ENCODE measurements around the gene IQCH. TPM values are rescaled to one million over a fixed set of nuclear protein-coding genes. Genes with fewer than 3 reads are reported as not detected.

IQCH gene
- total RNA-seq, 2 donors from 2014 or later, result 5.8 to 9.5 TPM

GRCh38 chr15:67505675-67506572 lies 251.3 kb downstream of the IQCH start:
- H3K27ac ChIP-seq, result no peak overlapping the region
- intact Hi-C loops (cut with DNase I), result no loop called here
- H3K27me3 ChIP-seq (replicated peaks; ENCODE audit: insufficient read depth), result no peaks in the 10 kb centered on the region
- no peaks in the 10 kb centered on the region for H3K36me3 ChIP-seq
- H3K9me3 ChIP-seq, result no peaks in the 10 kb centered on the region
- TF ChIP-seq POLR2AphosphoS5 (IDR thresholded peaks at IDR 0.05), result no peak
- TF ChIP-seq, protein P1, sequence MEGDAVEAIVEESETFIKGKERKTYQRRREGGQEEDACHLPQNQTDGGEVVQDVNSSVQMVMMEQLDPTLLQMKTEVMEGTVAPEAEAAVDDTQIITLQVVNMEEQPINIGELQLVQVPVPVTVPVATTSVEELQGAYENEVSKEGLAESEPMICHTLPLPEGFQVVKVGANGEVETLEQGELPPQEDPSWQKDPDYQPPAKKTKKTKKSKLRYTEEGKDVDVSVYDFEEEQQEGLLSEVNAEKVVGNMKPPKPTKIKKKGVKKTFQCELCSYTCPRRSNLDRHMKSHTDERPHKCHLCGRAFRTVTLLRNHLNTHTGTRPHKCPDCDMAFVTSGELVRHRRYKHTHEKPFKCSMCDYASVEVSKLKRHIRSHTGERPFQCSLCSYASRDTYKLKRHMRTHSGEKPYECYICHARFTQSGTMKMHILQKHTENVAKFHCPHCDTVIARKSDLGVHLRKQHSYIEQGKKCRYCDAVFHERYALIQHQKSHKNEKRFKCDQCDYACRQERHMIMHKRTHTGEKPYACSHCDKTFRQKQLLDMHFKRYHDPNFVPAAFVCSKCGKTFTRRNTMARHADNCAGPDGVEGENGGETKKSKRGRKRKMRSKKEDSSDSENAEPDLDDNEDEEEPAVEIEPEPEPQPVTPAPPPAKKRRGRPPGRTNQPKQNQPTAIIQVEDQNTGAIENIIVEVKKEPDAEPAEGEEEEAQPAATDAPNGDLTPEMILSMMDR (IDR thresholded peaks at IDR 0.05), result no peak
- WGBS, result 64% methylated on average over 5 of the region's 5 CpGs
- no peaks in the 10 kb centered on the region for H3K4me1 ChIP-seq (replicated peaks)
- H3K4me3 ChIP-seq, result no peak overlapping the region
- DNase-seq (ENCODE audit: low spot score), result no peak

GRCh38 chr15:67506775-67507747 lies 252.5 kb downstream of the IQCH start:
- Histone ChIP-seq H3K4me1 (replicated peaks) (no peaks in the 10 kb centered on the region), H3K27ac (no peak overlapping the region), H3K27me3 (replicated peaks; ENCODE audit: insufficient read depth) (no peaks in the 10 kb centered on the region), H3K4me3 (no peak overlapping the region), H3K9me3 (no peaks in the 10 kb centered on the region), H3K36me3 (no peaks in the 10 kb centered on the region)
- WGBS, result 91% methylated on average over 11 of the region's 11 CpGs
- intact Hi-C loops (cut with DNase I), result no loop called here
- TF ChIP-seq, protein P1 (IDR thresholded peaks at IDR 0.05), result no peak
- TF ChIP-seq POLR2A (IDR thresholded peaks at IDR 0.05) (no peak), POLR2AphosphoS5 (IDR thresholded peaks at IDR 0.05) (no peak)
- no peak for DNase-seq (ENCODE audit: low spot score)

DNA sequence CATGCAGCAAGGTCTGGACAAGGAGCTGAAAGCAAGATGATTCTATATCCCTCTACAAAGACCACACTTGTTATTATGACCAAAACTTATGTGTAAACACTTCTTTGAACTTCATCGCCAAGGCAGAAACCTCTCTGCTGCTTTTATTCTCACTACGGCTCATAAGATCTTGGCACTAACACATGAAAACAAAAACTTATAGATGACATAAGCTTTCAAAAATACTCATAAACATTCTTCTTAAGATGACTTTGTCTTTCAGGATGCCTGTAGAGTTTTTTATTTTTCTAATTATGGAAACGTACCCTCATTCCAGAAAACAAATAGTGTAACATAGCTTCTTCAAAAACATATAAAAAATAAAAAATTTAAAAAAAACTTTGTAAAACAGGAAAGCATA lies 253.8 kb downstream of the IQCH start:
- no peak for DNase-seq (ENCODE audit: low spot score)
- Histone ChIP-seq H3K36me3 (no peaks in the 10 kb centered on the region), H3K27me3 (replicated peaks; ENCODE audit: insufficient read depth) (no peaks in the 10 kb centered on the region), H3K4me1 (replicated peaks) (no peaks in the 10 kb centered on the region), H3K27ac (no peak overlapping the region), H3K4me3 (no peak overlapping the region), H3K9me3 (no peaks in the 10 kb centered on the region)
- TF ChIP-seq, protein P1 (IDR thresholded peaks at IDR 0.05), result no peak
- no peak for TF ChIP-seq POLR2AphosphoS5 (IDR thresholded peaks at IDR 0.05)
- TF ChIP-seq POLR2A (IDR thresholded peaks at IDR 0.05), result no peak
- 90% methylated on average over 3 of the region's 3 CpGs for WGBS
- intact Hi-C loops (cut with DNase I), result no loop called here

DNA sequence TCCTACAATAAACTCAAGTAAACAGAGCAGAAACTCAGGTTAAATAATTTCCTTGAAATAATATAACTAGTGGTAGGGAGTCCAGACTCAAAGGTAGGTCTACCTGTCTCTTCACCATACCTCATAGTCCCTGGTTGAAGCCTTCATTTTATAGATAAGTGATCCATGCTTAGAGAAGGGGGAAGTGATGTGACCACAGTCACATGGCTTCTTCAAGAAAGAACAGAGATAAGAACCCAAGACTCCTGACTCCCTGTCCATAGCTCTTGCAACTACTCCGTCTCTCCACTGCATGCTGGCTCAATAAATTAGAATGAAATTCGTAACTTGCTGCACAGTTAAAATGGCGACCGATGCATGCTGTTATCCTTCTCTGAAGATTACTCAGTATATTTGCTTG lies 255.3 kb downstream of the IQCH start:
- no peaks in the 10 kb centered on the region for H3K27me3 ChIP-seq (replicated peaks; ENCODE audit: insufficient read depth)
- no peak for DNase-seq (ENCODE audit: low spot score)
- H3K27ac ChIP-seq, result no peak overlapping the region
- WGBS, result 88% methylated on average over 4 of the region's 4 CpGs
- no peaks in the 10 kb centered on the region for H3K4me1 ChIP-seq (replicated peaks)
- peaks cover 0 to 2% of the 10 kb centered on the region in 2 donors for H3K36me3 ChIP-seq
- no peaks in the 10 kb centered on the region for H3K9me3 ChIP-seq
- intact Hi-C loops (cut with DNase I), result no loop called here
- no peak overlapping the region for H3K4me3 ChIP-seq
- no peak for TF ChIP-seq POLR2AphosphoS5 (IDR thresholded peaks at IDR 0.05)
- no peak for TF ChIP-seq POLR2A (IDR thresholded peaks at IDR 0.05)
- TF ChIP-seq, protein P1 (IDR thresholded peaks at IDR 0.05), result no peak
